ACC112 (cell line): Measurements from ENCODE around the gene FXR1.
A peak's percentile ranks its signal among the peaks of the same experiment; 100 is the strongest.
"Not testable (repeated sequence)": the region's sequence is repeated elsewhere in the genome, so short reads cannot be mapped to it uniquely, and the experiment has no call there.

Experiments used
- H2AFZ ChIP-seq: fragments of 200-600 bp; sonication (generic); one replicate; pipeline ENCODE4 v1.6.0; 2017; ENCODE audit warnings: antibody characterized with exemption, low read length; ENCODE audit not compliant: unreplicated experiment
- H3K27ac ChIP-seq: fragments of 200-600 bp; sonication (generic); 2 replicates; pipeline ENCODE4 v1.5.1; 2014; ENCODE audit warnings: low read depth, mild to moderate bottlenecking, antibody characterized with exemption, low read length, moderate library complexity
- H3K27me3 ChIP-seq: fragments of 200-600 bp; sonication (generic); 2 replicates; pipeline ENCODE4 v1.6.1; 2014; ENCODE audit warnings: mild to moderate bottlenecking, antibody characterized with exemption, low read length, moderate library complexity, mixed read lengths; ENCODE audit not compliant: insufficient read depth
- H3K36me3 ChIP-seq: fragments of 200-600 bp; sonication (generic); 2 replicates; pipeline ENCODE4 v1.6.1; 2016; ENCODE audit warnings: mild to moderate bottlenecking, antibody characterized with exemption, low read length, moderate library complexity, mixed read lengths; ENCODE audit not compliant: insufficient read depth
- H3K4me1 ChIP-seq: fragments of 200-600 bp; sonication (generic); one replicate; pipeline ENCODE4 v1.6.1; 2016; ENCODE audit warnings: low read length, mixed read lengths; ENCODE audit not compliant: insufficient read depth, unreplicated experiment, control insufficient read depth
- H3K4me3 ChIP-seq: fragments of 200-600 bp; sonication (generic); 2 replicates; pipeline ENCODE4 v1.5.1; 2014; ENCODE audit warnings: mild to moderate bottlenecking, low read depth, low read length
- H3K79me2 ChIP-seq: fragments of 200-600 bp; sonication (generic); one replicate; pipeline ENCODE4 v1.6.0; 2016; ENCODE audit warnings: low read length; ENCODE audit not compliant: control insufficient read depth, unreplicated experiment, insufficient read depth

FXR1 gene

GRCh38 chr3:180977498-180977897 is 65.0 kb downstream of the FXR1 start:
- peaks cover 7% of the 10 kb centered on the region for H3K4me1 ChIP-seq
- H3K27me3 ChIP-seq = no peaks in the 10 kb centered on the region
- no peaks in the 10 kb centered on the region for H3K79me2 ChIP-seq
- H2AFZ ChIP-seq = no peak overlapping the region
- H3K27ac ChIP-seq = no peak overlapping the region
- H3K36me3 ChIP-seq = peaks cover 16% of the 10 kb centered on the region
- H3K4me3 ChIP-seq = no peak overlapping the region

DNA sequence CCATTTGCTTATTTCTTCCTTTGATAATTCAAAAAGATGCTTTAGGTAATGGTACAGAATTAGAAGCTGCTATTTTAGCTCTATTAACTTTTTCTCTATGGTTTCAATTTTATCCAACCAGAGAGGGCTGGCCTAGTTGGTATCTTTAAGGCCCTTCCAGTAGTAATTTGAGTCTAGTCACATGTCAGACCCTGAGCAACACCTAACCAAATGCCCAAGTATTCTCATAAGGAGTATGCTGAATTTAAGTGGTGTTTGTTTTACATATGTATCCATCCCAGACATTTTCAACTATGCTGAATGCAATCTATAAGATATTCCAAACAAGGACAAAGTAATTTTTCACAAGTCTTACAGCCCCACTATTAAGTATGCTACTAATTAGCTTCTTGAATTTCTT is 67.5 kb downstream of the FXR1 start:
- no peaks in the 10 kb centered on the region for H3K27me3 ChIP-seq
- H3K4me1 ChIP-seq = peaks cover 7% of the 10 kb centered on the region
- no peaks in the 10 kb centered on the region for H3K79me2 ChIP-seq
- peaks cover 13% of the 10 kb centered on the region for H3K36me3 ChIP-seq
- peak overlapping the region; percentile 55 for H3K27ac ChIP-seq
- H3K4me3 ChIP-seq = no peak overlapping the region
- H2AFZ ChIP-seq = no peak overlapping the region

DNA sequence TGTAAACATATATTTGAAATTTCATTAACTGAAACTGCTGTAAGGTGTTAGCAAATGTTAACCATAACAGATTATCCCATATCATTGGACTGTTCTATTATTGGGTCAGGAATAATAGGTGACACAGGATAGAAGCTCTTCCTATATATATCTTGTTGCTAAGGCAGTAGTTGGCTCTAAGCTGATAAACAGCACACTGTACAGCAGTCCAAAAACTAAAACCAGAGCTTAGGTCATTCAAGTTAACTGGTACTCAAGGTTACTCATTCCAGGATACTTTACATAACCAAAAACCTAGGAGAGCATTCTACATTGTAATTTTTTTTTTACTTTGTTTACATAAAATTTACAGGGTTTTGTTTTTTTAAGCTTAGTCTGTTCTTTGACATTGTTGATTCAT is 68.1 kb downstream of the FXR1 start:
- Histone ChIP-seq H3K79me2 (no peaks in the 10 kb centered on the region), H3K4me3 (no peak overlapping the region), H3K4me1 (peaks cover 7% of the 10 kb centered on the region), H2AFZ (no peak overlapping the region), H3K36me3 (peaks cover 17% of the 10 kb centered on the region), H3K27me3 (no peaks in the 10 kb centered on the region), H3K27ac (peak overlapping the region; percentile 55)

GRCh38 chr3:180981912-180982311 is 69.4 kb downstream of the FXR1 start:
- H3K79me2 ChIP-seq = no peaks in the 10 kb centered on the region
- H3K4me1 ChIP-seq = peaks cover 7% of the 10 kb centered on the region
- H3K27ac ChIP-seq = no peak overlapping the region
- H3K36me3 ChIP-seq = peaks cover 23% of the 10 kb centered on the region
- no peak overlapping the region for H3K4me3 ChIP-seq
- H2AFZ ChIP-seq = no peak overlapping the region
- no peaks in the 10 kb centered on the region for H3K27me3 ChIP-seq

- H2AFZ ChIP-seq = no peak overlapping the region
- no peak overlapping the region for H3K27ac ChIP-seq
- no peak overlapping the region for H3K4me3 ChIP-seq
- peaks cover 13% of the 10 kb centered on the region for H3K4me1 ChIP-seq
- peaks cover 9% of the 10 kb centered on the region for H3K79me2 ChIP-seq
- no peaks in the 10 kb centered on the region for H3K27me3 ChIP-seq
- H3K36me3 ChIP-seq = peaks cover 16% of the 10 kb centered on the region
Observed at GRCh38 chr3:180983136-180983535, 70.7 kb downstream of the FXR1 start.

DNA sequence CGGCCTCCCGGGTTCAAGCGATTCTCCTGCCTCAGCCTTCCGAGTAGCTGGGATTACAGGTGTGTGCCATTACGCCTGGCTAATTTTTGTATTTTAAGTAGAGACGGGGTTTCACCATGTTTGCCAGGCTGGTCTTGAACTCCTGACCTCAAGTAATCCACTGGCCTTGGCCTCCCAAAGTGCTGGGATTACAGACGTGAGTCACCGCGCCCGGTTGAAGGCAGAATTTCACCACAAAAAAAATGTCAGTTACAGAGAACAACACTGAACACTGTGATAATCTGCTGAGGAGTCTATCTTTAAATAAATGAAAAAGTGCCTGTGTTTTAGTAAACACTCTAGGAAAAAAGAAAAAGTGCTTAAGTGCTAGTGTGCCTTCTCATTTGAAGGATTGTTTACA is 73.9 kb downstream of the FXR1 start:
- not testable (repeated sequence) for H3K27ac ChIP-seq, H3K4me3 ChIP-seq, H3K27me3 ChIP-seq, H2AFZ ChIP-seq
- Histone ChIP-seq H3K79me2 (peaks cover 20% of the 10 kb centered on the region), H3K4me1 (peaks cover 17% of the 10 kb centered on the region), H3K36me3 (peaks cover 13% of the 10 kb centered on the region; the same call in 1 of the 2 replicates)

DNA sequence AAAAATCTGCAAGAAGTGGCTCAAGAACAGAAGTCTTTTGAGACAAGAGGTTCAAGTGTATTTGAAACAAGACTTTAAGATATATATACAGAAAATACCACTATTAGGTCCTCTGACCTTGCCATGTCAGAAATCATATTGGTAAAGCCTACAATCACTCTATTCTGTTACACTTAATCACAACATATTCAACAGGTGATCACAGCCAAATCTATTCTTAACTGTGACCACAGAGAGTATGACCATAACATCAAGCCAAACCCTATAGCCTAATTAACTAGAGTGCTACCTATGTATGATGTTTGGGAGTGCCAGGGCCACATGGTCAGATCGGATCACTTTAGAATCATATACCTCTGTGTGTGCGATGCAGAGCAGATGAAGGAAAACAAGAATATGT is 74.9 kb downstream of the FXR1 start:
- H3K4me3 ChIP-seq = no peak overlapping the region; the same call in 1 of the 2 replicates
- H2AFZ ChIP-seq = no peak overlapping the region
- H3K36me3 ChIP-seq = peaks cover 13% of the 10 kb centered on the region; the same call in 1 of the 2 replicates
- peaks cover 20% of the 10 kb centered on the region for H3K79me2 ChIP-seq
- no peak overlapping the region for H3K27ac ChIP-seq
- peaks cover 10% of the 10 kb centered on the region; the same call in 1 of the 2 replicates for H3K27me3 ChIP-seq
- H3K4me1 ChIP-seq = peaks cover 17% of the 10 kb centered on the region

DNA sequence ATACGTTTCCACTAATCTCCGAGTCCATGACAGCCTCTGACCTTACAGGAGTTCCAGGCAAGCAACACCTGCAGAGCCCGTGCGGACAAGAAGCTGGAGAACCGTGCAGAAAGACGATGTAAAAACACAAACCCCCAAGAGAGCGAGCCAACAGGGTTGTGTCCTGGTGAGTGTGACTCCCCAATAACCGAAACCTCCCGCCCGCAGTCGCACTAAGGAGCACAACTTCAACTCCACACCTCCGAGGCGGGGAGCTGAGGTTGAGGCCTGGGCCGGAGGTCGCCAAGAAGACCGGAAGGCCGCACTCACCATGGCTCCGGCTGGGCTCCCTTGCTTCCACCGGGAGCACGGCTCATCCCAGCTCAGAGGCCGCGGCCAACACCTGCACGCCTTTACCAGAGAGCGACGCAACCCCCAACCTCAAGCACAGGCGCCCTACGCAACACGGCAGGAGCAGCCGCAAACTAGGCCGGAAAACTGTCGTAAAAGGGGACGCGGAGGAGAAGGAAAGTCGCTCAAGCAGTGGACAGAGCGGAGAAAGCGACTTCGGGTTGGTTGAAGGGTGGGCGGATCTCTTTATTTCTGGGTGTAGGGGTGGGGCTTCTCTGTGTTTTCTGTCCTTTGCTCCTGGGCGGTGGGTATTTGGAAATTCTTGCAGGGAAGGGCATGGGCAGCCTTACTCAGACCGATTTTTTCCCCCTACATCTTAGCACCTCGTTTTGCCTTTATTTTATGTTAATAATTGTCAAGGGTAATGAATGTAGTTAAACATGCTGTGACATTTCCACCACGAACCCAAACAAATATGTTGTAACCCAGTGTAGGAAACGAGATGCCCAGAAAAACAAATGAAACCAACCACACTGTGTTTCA is 77.1 kb downstream of the FXR1 start, which contains the start of gene DNAJC19:
Gene DNAJC19 (minus strand): TSS at position 446 of the 873 bp plus-strand sequence. CDS start 134 bp downstream, at position 312.
- Histone ChIP-seq H3K27ac (no peak within 1 kb of the TSS), H3K4me3 (peak within 1 kb of the TSS; percentile 100), H3K27me3 (peaks cover 14% of the 10 kb centered on the region), H3K79me2 (peaks cover 20% of the 10 kb centered on the region), H2AFZ (peak within 1 kb of the TSS; percentile 98), H3K4me1 (peaks cover 17% of the 10 kb centered on the region), H3K36me3 (peaks cover 13% of the 10 kb centered on the region; the same call in 1 of the 2 replicates)

DNA sequence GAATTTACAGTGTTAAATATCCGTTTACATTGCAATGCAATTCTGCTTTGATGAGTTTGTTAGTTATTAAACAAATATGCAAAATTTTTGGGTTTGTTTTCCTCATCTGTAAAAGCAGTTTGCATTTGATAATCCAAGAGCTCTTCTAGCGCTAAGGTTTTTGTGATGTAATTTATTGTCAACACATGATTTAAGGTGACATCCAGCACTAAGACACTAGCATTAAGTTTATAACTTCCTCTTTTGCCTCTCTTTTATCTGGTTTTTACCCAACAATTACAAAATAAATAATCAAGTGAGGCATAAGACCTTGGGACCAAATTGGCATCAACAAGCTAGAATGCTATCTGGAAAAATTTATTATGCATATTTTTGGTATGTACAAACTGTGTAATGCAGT is 78.0 kb downstream of the FXR1 start:
- H3K36me3 ChIP-seq = peaks cover 11% of the 10 kb centered on the region; the same call in 1 of the 2 replicates
- H3K27me3 ChIP-seq = peaks cover 24% of the 10 kb centered on the region
- no peak overlapping the region for H3K27ac ChIP-seq
- peak overlapping the region; percentile 98 for H2AFZ ChIP-seq
- H3K4me1 ChIP-seq = peaks cover 17% of the 10 kb centered on the region
- peaks cover 20% of the 10 kb centered on the region for H3K79me2 ChIP-seq
- H3K4me3 ChIP-seq = peak overlapping the region; percentile 100

- H2AFZ ChIP-seq = no peak overlapping the region
- H3K27ac ChIP-seq = no peak overlapping the region
- peaks cover 17% of the 10 kb centered on the region for H3K27me3 ChIP-seq
- no peaks in the 10 kb centered on the region for H3K4me1 ChIP-seq
- H3K36me3 ChIP-seq = no peaks in the 10 kb centered on the region
- no peaks in the 10 kb centered on the region for H3K79me2 ChIP-seq
- H3K4me3 ChIP-seq = no peak overlapping the region
Observed at GRCh38 chr3:180996415-180996932, 84.0 kb downstream of the FXR1 start.

- not testable (repeated sequence) for H3K27me3 ChIP-seq, H3K4me1 ChIP-seq, H3K27ac ChIP-seq, H3K79me2 ChIP-seq, H3K36me3 ChIP-seq, H2AFZ ChIP-seq, H3K4me3 ChIP-seq
Observed at GRCh38 chr3:181002331-181002730, 89.9 kb downstream of the FXR1 start.
